OCI-LY1 (cell line): ENCODE data around the gene CCL14.

Experiments
- H2AFZ ChIP-seq: fragments of 200-600 bp; sonication (generic), shearing (Covaris generic); 2 replicates; pipeline ENCODE4 v1.6.0; 2014; ENCODE audit warnings: antibody characterized with exemption, mild to moderate bottlenecking, low read length
- H3F3A ChIP-seq: fragments of 200-600 bp; sonication (generic), shearing (Covaris generic); 2 replicates; pipeline ENCODE4 v1.6.0; 2014; ENCODE audit warnings: mild to moderate bottlenecking, antibody characterized with exemption, low read length, moderate library complexity; ENCODE audit not compliant: insufficient read depth
- H3K27ac ChIP-seq: fragments of 200-600 bp; sonication (generic); 2 replicates; pipeline ENCODE4 v1.5.1; 2014; ENCODE audit warnings: low read length, mixed run types, mild to moderate bottlenecking, low read depth; ENCODE audit not compliant: poor library complexity, severe bottlenecking
- H3K27me3 ChIP-seq: fragments of 200-600 bp; sonication (generic); 2 replicates; pipeline ENCODE4 v1.6.0; 2014; ENCODE audit warnings: antibody characterized with exemption, mild to moderate bottlenecking, low read length, moderate library complexity; ENCODE audit not compliant: insufficient read depth
- H3K36me3 ChIP-seq: fragments of 200-600 bp; sonication (generic); 2 replicates; pipeline ENCODE4 v1.6.1; 2014; ENCODE audit warnings: mild to moderate bottlenecking, antibody characterized with exemption, low read length, moderate library complexity, mixed read lengths; ENCODE audit not compliant: insufficient read depth
- H3K4me1 ChIP-seq: fragments of 200-600 bp; sonication (generic); 2 replicates; pipeline ENCODE4 v1.5.1; 2014; ENCODE audit warnings: mild to moderate bottlenecking, low read length, moderate library complexity; ENCODE audit not compliant: insufficient read depth, severe bottlenecking
- H3K4me2 ChIP-seq: fragments of 200-600 bp; sonication (generic), shearing (Covaris generic); 2 replicates; pipeline ENCODE4 v1.6.1; 2014; ENCODE audit warnings: low read length
- H3K4me3 ChIP-seq: fragments of 200-600 bp; sonication (generic); 2 replicates; pipeline ENCODE4 v1.5.1; 2014; ENCODE audit warnings: low read length, low read depth, mild to moderate bottlenecking, mixed read lengths; ENCODE audit not compliant: poor library complexity, severe bottlenecking
- H3K79me2 ChIP-seq: fragments of 200-600 bp; shearing (Covaris generic); 2 replicates; pipeline ENCODE4 v1.6.1; 2016; ENCODE audit warnings: mixed run types, low read length, mixed read lengths; ENCODE audit not compliant: insufficient read depth
- H3K9ac ChIP-seq: fragments of 200-600 bp; sonication (generic), shearing (Covaris generic); 2 replicates; pipeline ENCODE4 v1.6.1; 2014; ENCODE audit warnings: mild to moderate bottlenecking, low read length, mixed read lengths
- H3K9me2 ChIP-seq: fragments of 200-600 bp; sonication (generic), shearing (Covaris generic); 2 replicates; pipeline ENCODE4 v1.6.1; 2014; ENCODE audit warnings: low read depth, mild to moderate bottlenecking, low read length, mixed read lengths
- H3K9me3 ChIP-seq: fragments of 200-600 bp; shearing (Covaris generic); 2 replicates; pipeline ENCODE4 v1.6.1; 2014; ENCODE audit warnings: low read length, mixed read lengths
- H4K20me1 ChIP-seq: fragments of 200-600 bp; sonication (generic), shearing (Covaris generic); 2 replicates; pipeline ENCODE4 v1.6.0; 2016; ENCODE audit warnings: mild to moderate bottlenecking, low read length; ENCODE audit not compliant: insufficient read depth
- CTCF ChIP-seq: fragments of 200-600 bp; sonication (generic), shearing (Covaris generic); IDR thresholded peaks from 2 replicates; pipeline ENCODE4 v1.5.1; 2017; ENCODE audit warnings: mild to moderate bottlenecking, antibody characterized with exemption, low read length, moderate library complexity, mixed read lengths
- EZH2 ChIP-seq: fragments of 200-600 bp; sonication (generic), shearing (Covaris generic); IDR thresholded peaks from 2 replicates; pipeline ENCODE4 v1.8.0; 2017; ENCODE audit warnings: borderline replicate concordance, mixed run types, mild to moderate bottlenecking, antibody characterized with exemption, low read length, moderate library complexity, mixed read lengths

Gene CCL14

GRCh38 chr17:36030956-36031355 lies 44.4 kb upstream of the CCL14 start:
- no peaks in the 10 kb centered on the region for H3K36me3 ChIP-seq
- no peaks in the 10 kb centered on the region for H4K20me1 ChIP-seq
- H3K9me2 ChIP-seq = no peaks in the 10 kb centered on the region
- H3K4me2 ChIP-seq = no peak overlapping the region
- no peaks in the 10 kb centered on the region for H3K9me3 ChIP-seq
- H3K9ac ChIP-seq = no peak overlapping the region
- no peaks in the 10 kb centered on the region for H3K4me1 ChIP-seq
- H3K79me2 ChIP-seq = no peaks in the 10 kb centered on the region
- H3K27ac ChIP-seq = no peak overlapping the region
- H3K4me3 ChIP-seq = no peak overlapping the region
- H3F3A ChIP-seq = no peaks in the 10 kb centered on the region
- H2AFZ ChIP-seq = no peak overlapping the region
- TF ChIP-seq CTCF (no peak), EZH2 (no peak)
- 0 out of 2 replicates have a peak, but pooled peaks cover 5% of the 10 kb centered on the region for H3K27me3 ChIP-seq

- no peak overlapping the region for H3K4me3 ChIP-seq
- H4K20me1 ChIP-seq = no peaks in the 10 kb centered on the region
- H3K4me1 ChIP-seq = no peaks in the 10 kb centered on the region
- H3K79me2 ChIP-seq = no peaks in the 10 kb centered on the region
- TF ChIP-seq EZH2 (no peak), CTCF (no peak)
- H3K9ac ChIP-seq = no peak overlapping the region
- H3K9me2 ChIP-seq = no peaks in the 10 kb centered on the region
- no peaks in the 10 kb centered on the region for H3K36me3 ChIP-seq
- no peaks in the 10 kb centered on the region for H3K9me3 ChIP-seq
- no peaks in the 10 kb centered on the region for H3K27me3 ChIP-seq
- no peak overlapping the region for H2AFZ ChIP-seq
- no peak overlapping the region for H3K27ac ChIP-seq
- H3F3A ChIP-seq = no peaks in the 10 kb centered on the region
- H3K4me2 ChIP-seq = no peak overlapping the region
These were observed 41.2 kb upstream of the CCL14 start for GRCh38 chr17:36027761-36028160.

- H3K4me1 ChIP-seq = no peaks in the 10 kb centered on the region
- TF ChIP-seq CTCF (no peak), EZH2 (no peak)
- no peaks in the 10 kb centered on the region for H3K79me2 ChIP-seq
- H3K27ac ChIP-seq = no peak overlapping the region
- no peaks in the 10 kb centered on the region for H4K20me1 ChIP-seq
- no peak overlapping the region for H3K4me2 ChIP-seq
- no peak overlapping the region for H2AFZ ChIP-seq
- no peaks in the 10 kb centered on the region for H3K9me2 ChIP-seq
- H3K9ac ChIP-seq = no peak overlapping the region
- no peaks in the 10 kb centered on the region for H3K36me3 ChIP-seq
- H3K27me3 ChIP-seq = no peaks in the 10 kb centered on the region
- H3K4me3 ChIP-seq = no peak overlapping the region
- no peaks in the 10 kb centered on the region for H3F3A ChIP-seq
- no peaks in the 10 kb centered on the region for H3K9me3 ChIP-seq
These were observed 37.8 kb upstream of the CCL14 start for GRCh38 chr17:36024106-36024869.
